Measurements from ENCODE around the gene STK39. TPM values are rescaled to one million over a fixed set of nuclear protein-coding genes. Genes with fewer than 3 reads are reported as not detected.
"Not testable (repeated sequence)": the region's sequence is repeated elsewhere in the genome, so short reads cannot be mapped to it uniquely, and the experiment has no call there.

The STK39 gene
- total RNA-seq, 1 donor from 2014 or later, result 46.0 TPM

DNA sequence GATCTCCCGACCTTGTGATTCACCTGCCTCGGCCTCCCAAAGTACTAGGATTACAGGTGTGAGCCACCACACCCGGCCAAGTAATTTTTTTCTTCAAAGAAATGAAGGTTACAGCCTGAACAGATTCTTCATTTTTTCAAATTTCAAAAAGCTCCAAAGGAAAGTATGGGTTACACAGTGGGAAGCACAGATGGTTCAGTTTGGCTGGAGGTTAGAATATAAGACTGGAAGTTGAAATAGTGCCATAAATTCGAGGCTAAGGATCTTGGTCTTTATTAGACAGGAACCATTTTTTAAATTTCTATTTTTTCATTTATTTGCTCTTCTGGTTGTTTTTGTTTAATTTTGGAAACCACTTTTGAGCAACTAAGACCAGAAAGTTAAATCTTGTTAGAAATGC, 120.0 kb downstream of the STK39 start:
- no peak overlapping the region for H3K4me3 ChIP-seq (ENCODE audit: low read depth, low read length)
- TF ChIP-seq CTCF (conservative IDR thresholded peaks at IDR 0.05; ENCODE audit: low read depth, low read length), result no peak
- DNase-seq (ENCODE audit: low read depth), result no peak

DNA sequence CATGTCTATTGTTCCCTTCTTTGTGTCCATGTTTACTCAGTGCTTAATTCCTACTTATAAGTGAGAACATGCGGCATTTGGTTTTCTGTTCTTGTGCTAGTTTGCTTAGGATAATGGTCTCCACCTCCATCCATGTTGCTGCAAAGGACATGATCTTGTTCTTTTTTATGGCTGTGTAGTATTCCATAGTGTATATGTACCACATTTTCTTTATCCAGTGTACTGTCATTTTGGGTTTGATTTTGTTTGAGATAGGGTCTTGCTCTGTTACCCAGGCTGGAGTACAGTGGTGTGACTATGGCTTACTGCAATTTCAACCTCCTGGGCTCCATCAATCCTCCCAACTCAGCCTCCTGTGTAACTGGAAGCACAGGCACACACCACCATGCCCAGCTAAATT, 125.2 kb downstream of the STK39 start:
- not testable (repeated sequence) for DNase-seq (ENCODE audit: low read depth); H3K4me3 ChIP-seq (ENCODE audit: low read depth, low read length)

DNA sequence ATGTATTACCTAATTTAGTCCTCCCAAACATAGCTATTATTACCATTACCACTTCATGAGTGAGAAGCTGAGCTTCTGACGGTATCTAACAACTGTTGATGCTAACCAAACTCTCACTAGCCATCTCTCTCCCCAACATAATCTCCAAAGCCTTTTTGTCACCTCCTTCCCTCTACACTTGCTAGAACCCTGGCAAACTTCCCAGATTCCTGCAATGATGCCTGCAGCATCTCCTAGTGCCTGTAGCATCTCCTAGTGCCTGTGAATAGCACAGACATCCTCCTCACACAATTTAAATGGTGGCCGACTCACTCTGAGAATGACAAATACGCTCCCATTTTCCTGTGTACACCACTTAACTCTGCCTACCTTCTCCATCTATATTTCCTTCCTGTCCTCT, 126.7 kb downstream of the STK39 start:
- no peak for DNase-seq (ENCODE audit: low read depth)
- no peak for TF ChIP-seq CTCF (conservative IDR thresholded peaks at IDR 0.05; ENCODE audit: low read depth, low read length)
- H3K4me3 ChIP-seq (ENCODE audit: low read depth, low read length), result no peak overlapping the region

DNA sequence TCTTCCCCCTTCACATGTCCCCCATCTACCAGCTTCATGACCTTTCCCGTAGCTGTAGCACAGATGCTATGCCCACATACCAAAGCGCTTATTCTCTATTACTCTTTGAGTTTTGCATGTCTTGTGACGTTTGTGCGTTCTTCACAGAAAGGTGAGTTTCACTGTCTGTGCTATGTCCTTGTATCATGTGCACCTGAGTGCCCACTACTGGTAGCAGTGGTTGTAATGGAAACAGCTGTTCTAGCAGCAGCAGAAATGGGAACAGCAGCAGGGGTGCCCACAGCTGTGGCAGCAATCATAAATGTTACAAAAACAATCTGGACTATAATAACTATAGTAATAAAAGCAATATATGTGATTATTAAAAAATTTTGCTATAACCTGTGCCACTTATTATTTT, 127.1 kb downstream of the STK39 start:
- DNase-seq (ENCODE audit: low read depth), result no peak
- peak; percentile 24 for TF ChIP-seq CTCF (conservative IDR thresholded peaks at IDR 0.05; ENCODE audit: low read depth, low read length)
- H3K4me3 ChIP-seq (ENCODE audit: low read depth, low read length), result no peak overlapping the region

GRCh38 chr2:168119515-168120141, 127.8 kb downstream of the STK39 start:
- peak; percentile 76 for TF ChIP-seq CTCF (conservative IDR thresholded peaks at IDR 0.05; ENCODE audit: low read depth, low read length)

GRCh38 chr2:168118733-168119514, 128.5 kb downstream of the STK39 start:
- no peak for DNase-seq (ENCODE audit: low read depth)
- H3K4me3 ChIP-seq (ENCODE audit: low read depth, low read length), result no peak overlapping the region
- TF ChIP-seq CTCF (conservative IDR thresholded peaks at IDR 0.05; ENCODE audit: low read depth, low read length), result peak; percentile 74

More at GRCh38 chr2:168119515-168120141, 127.8 kb downstream of the STK39 start:
- no peak overlapping the region for H3K4me3 ChIP-seq (ENCODE audit: low read depth, low read length)
- DNase-seq (ENCODE audit: low read depth), result no peak

- peak; percentile 51 for TF ChIP-seq CTCF (conservative IDR thresholded peaks at IDR 0.05; ENCODE audit: low read depth, low read length)
- no peak overlapping the region for H3K4me3 ChIP-seq (ENCODE audit: low read depth, low read length)
- no peak for DNase-seq (ENCODE audit: low read depth)
Observed at GRCh38 chr2:168116448-168116847, 130.9 kb downstream of the STK39 start.
